Uterus (tissue), 4 donors: ENCODE data around the gene GAMT. TPM values are rescaled to one million over a fixed set of nuclear protein-coding genes. Genes with fewer than 3 reads are reported as not detected.

Source experiments
- DNase-seq, 2 donors: peaks; one replicate each; pipeline ENCODE4 v3.0.0-alpha.2; 2019 to 2020
- H3K27ac ChIP-seq, 2 donors: fragments of 200-600 bp; sonication (generic); 1 replicate in 1 of 2; 2 replicates in 1 of 2; pipeline ENCODE4 v1.5.1; 2016 to 2018
- H3K27me3 ChIP-seq, 2 donors: fragments of 200-600 bp; sonication (generic); one replicate each; pipeline ENCODE4 v1.5.1; 2018 to 2019; ENCODE audit warnings: control low read depth in 1 of 2
- H3K36me3 ChIP-seq, 2 donors: fragments of 200-600 bp; sonication (generic); one replicate each; pipeline ENCODE4 v1.5.1; 2019; ENCODE audit warnings: control low read depth in 1 of 2
- H3K4me1 ChIP-seq, 2 donors: fragments of 200-600 bp; sonication (generic); one replicate each; pipeline ENCODE4 v1.5.1; 2018 to 2019; ENCODE audit warnings: control low read depth in 1 of 2
- H3K4me3 ChIP-seq, 2 donors: fragments of 200-600 bp; sonication (generic); 1 replicate in 1 of 2; 2 replicates in 1 of 2; pipeline ENCODE4 v1.5.1; 2018 to 2019; ENCODE audit warnings: mild to moderate bottlenecking in 1 of 2
- H3K9me3 ChIP-seq, 2 donors: fragments of 200-600 bp; sonication (generic); one replicate each; pipeline ENCODE4 v1.5.1; 2019; ENCODE audit warnings: control low read depth in 1 of 2
- CTCF ChIP-seq, 4 experiments: fragments of 200-600 bp in 2 of 4; fragments of 450-650 bp in 2 of 4; sonication (generic) in 2 of 4; IDR thresholded peaks; one replicate each; pipeline ENCODE4 v1.5.1; 2016 to 2019; ENCODE audit warnings: antibody characterized with exemption in 4 of 4, mild to moderate bottlenecking in 2 of 4, moderate library complexity in 1 of 4
- POLR2A ChIP-seq, 2 donors: fragments of 450-650 bp; IDR thresholded peaks; one replicate each; pipeline ENCODE4 v1.6.1; 2016; ENCODE audit warnings: antibody characterized with exemption in 2 of 2, mild to moderate bottlenecking in 1 of 2, moderate library complexity in 1 of 2
- intact Hi-C: fragments of 100-400 bp; cut with DNase I; formaldehyde crosslinking; loops from one replicate; pipeline ENCODE4 v1.15.1; 2023; ENCODE audit warnings: low total_unique reads
- total RNA-seq, 4 donors: library from RNA; depleted of rRNA in 3 of 4; stranded (reverse); fragments of >200 nt in 3 of 4; gene quantifications; one replicate each; pipeline versions ENCODE4 v1.1.0 to v1.2.4, GENCODE V29; 2014 to 2023
- donor health status: DM: yes; HTN: yes; CAD: no.

Gene GAMT
- total RNA-seq, 4 donors from 2014 or later, result 3.3 to 14.4 (median 8.4) TPM

GRCh38 chr19:1437609-1438008, 36.3 kb upstream of the GAMT start:
- TF ChIP-seq POLR2A (IDR thresholded peaks at IDR 0.05) (no peak), CTCF (IDR thresholded peaks at IDR 0.05) (no peak)
- Histone ChIP-seq H3K9me3 (no peaks in the 10 kb centered on the region), H3K4me3 (no peak overlapping the region), H3K27ac (no peak overlapping the region), H3K36me3 (no peaks in the 10 kb centered on the region), H3K4me1 (peaks cover 0 to 14% of the 10 kb centered on the region in 2 donors), H3K27me3 (no peaks in the 10 kb centered on the region)
- no peak for DNase-seq
- intact Hi-C loops, result no loop called here

GRCh38 chr19:1435378-1435989, 34.1 kb upstream of the GAMT start:
- H3K4me1 ChIP-seq, result peaks cover 0 to 14% of the 10 kb centered on the region in 2 donors
- intact Hi-C loops, result no loop called here
- TF ChIP-seq CTCF (IDR thresholded peaks at IDR 0.05), result no peak
- no peak for TF ChIP-seq POLR2A (IDR thresholded peaks at IDR 0.05)
- H3K27ac ChIP-seq, result no peak overlapping the region
- DNase-seq, result peak in 1 of 2 donors; percentile 14
- H3K9me3 ChIP-seq, result no peaks in the 10 kb centered on the region
- no peak overlapping the region for H3K4me3 ChIP-seq
- H3K27me3 ChIP-seq, result no peaks in the 10 kb centered on the region
- H3K36me3 ChIP-seq, result no peaks in the 10 kb centered on the region

GRCh38 chr19:1434577-1435060, 33.3 kb upstream of the GAMT start:
- no peak for TF ChIP-seq POLR2A (IDR thresholded peaks at IDR 0.05)
- no peak for TF ChIP-seq CTCF (IDR thresholded peaks at IDR 0.05)
- Histone ChIP-seq H3K4me1 (peaks cover 0 to 7% of the 10 kb centered on the region in 2 donors), H3K9me3 (no peaks in the 10 kb centered on the region), H3K27ac (no peak overlapping the region), H3K27me3 (no peaks in the 10 kb centered on the region), H3K4me3 (no peak overlapping the region), H3K36me3 (no peaks in the 10 kb centered on the region)
- DNase-seq, result peak in 1 of 2 donors; percentile 15
- intact Hi-C loops, result no loop called here

- Histone ChIP-seq H3K27ac (no peak overlapping the region), H3K36me3 (no peaks in the 10 kb centered on the region), H3K9me3 (no peaks in the 10 kb centered on the region), H3K4me3 (no peak overlapping the region), H3K27me3 (no peaks in the 10 kb centered on the region), H3K4me1 (peaks cover 0 to under 1% of the 10 kb centered on the region in 2 donors)
- intact Hi-C loops, result no loop called here
- no peak for TF ChIP-seq CTCF (IDR thresholded peaks at IDR 0.05)
- no peak for TF ChIP-seq POLR2A (IDR thresholded peaks at IDR 0.05)
- DNase-seq, result no peak
These were observed 32.7 kb upstream of the GAMT start for GRCh38 chr19:1434040-1434366.

GRCh38 chr19:1433119-1434039, 32.0 kb upstream of the GAMT start:
- intact Hi-C loops, result no loop called here
- Histone ChIP-seq H3K36me3 (no peaks in the 10 kb centered on the region), H3K4me1 (no peaks in the 10 kb centered on the region), H3K9me3 (no peaks in the 10 kb centered on the region), H3K27ac (no peak overlapping the region), H3K4me3 (no peak overlapping the region), H3K27me3 (no peaks in the 10 kb centered on the region)
- TF ChIP-seq POLR2A (IDR thresholded peaks at IDR 0.05) (no peak), CTCF (IDR thresholded peaks at IDR 0.05) (no peak)
- DNase-seq, result no peak
